Skeletal muscle satellite cell (primary cell): ENCODE data around the gene LPP.

Experiments used
- H3K27me3 ChIP-seq: 2 replicates; pipeline ENCODE4 v1.7.0; 2013; ENCODE audit warnings: low read length; ENCODE audit not compliant: control insufficient read depth, insufficient read depth
- H3K36me3 ChIP-seq: 2 replicates; pipeline ENCODE4 v1.7.0; 2013; ENCODE audit warnings: mild to moderate bottlenecking, control low read depth, low read length; ENCODE audit not compliant: insufficient read depth
- H3K4me1 ChIP-seq: 2 replicates; pipeline ENCODE4 v1.7.0; 2013; ENCODE audit warnings: low read length; ENCODE audit not compliant: control insufficient read depth, insufficient read depth
- H3K4me2 ChIP-seq: 2 replicates; pipeline ENCODE4 v1.7.0; 2013; ENCODE audit warnings: mild to moderate bottlenecking, low read length
- H3K4me3 ChIP-seq: 2 replicates; pipeline ENCODE4 v1.7.0; 2013; ENCODE audit warnings: low read length
- H3K9ac ChIP-seq: 2 replicates; pipeline ENCODE4 v1.7.0; 2013; ENCODE audit warnings: mild to moderate bottlenecking, low read depth, low read length, moderate library complexity
- H3K9me3 ChIP-seq: replicated peaks from 2 replicates; pipeline ENCODE4 v1.7.0; 2013; ENCODE audit warnings: mild to moderate bottlenecking, control low read depth, low read length

LPP gene

DNA sequence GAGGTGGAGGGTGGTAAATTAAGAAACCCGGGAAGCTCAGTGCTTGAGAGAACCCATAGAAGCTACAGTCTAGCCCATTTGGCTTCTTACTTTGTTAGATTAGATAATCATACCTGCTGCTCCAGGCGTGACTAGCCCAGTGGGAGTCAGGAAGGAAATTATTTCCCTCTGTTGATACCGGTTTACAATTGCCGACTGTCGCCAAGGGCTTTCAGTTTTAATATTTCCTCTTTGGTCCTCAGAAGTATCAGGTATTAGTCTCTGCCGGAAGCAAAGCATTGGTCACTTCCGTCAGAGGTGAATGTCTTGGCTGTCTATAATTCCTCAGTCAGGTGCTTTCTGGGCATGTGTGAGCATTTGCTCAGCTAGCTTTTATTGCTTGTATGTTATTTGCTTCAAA lies 75.2 kb downstream of the LPP start:
- Histone ChIP-seq H3K36me3 (no peaks in the 10 kb centered on the region), H3K9me3 (no peaks in the 10 kb centered on the region), H3K27me3 (no peaks in the 10 kb centered on the region), H3K4me2 (no peak overlapping the region), H3K9ac (no peak overlapping the region), H3K4me1 (peaks cover 27% of the 10 kb centered on the region), H3K4me3 (no peak overlapping the region)

DNA sequence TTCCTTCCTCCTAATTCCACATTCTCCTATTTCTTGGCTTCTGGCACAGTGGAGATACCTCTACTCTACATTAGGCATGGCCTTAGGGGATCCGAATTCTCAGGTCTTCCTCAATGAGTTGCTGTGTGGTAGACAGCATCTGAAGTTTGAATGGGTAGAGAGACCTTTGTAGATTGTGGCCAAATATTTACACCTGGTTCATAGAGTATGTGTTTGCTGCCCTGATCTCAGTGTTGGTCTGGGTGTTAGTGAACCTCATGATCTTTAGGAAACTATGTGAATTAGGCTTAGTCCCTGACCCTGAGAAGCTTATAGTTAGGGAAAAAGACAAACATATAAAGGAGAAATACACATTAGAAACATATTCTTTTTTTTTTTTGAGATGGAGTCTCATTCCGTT lies 75.8 kb downstream of the LPP start:
- H3K4me3 ChIP-seq: no peak overlapping the region
- no peak overlapping the region for H3K9ac ChIP-seq
- H3K27me3 ChIP-seq: no peaks in the 10 kb centered on the region
- peaks cover 33% of the 10 kb centered on the region for H3K4me1 ChIP-seq
- H3K4me2 ChIP-seq: no peak overlapping the region
- H3K36me3 ChIP-seq: no peaks in the 10 kb centered on the region
- H3K9me3 ChIP-seq: no peaks in the 10 kb centered on the region

DNA sequence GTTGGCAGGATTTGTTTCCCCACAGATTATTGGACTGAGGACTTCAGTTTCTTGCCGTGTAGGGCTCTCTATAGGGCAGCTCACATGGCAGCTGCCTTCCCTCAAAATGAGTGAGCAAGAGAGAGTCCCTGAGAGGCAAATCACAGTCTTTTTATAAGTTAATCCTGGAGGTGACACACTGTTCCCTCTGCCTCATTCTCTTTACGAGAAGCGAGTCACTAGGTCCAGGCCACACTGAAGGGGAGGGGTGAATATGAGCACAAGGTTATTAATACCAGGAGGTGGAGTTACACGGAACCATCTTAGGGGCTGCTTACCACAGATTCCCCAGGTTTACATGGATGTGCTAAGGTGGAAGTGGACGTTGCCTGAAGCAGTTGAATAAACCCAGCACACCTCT lies 77.0 kb downstream of the LPP start:
- H3K4me2 ChIP-seq: no peak overlapping the region
- peaks cover 34% of the 10 kb centered on the region for H3K4me1 ChIP-seq
- H3K4me3 ChIP-seq: no peak overlapping the region
- H3K27me3 ChIP-seq: no peaks in the 10 kb centered on the region
- peak overlapping the region; percentile 57 for H3K9ac ChIP-seq
- H3K9me3 ChIP-seq: no peaks in the 10 kb centered on the region
- no peaks in the 10 kb centered on the region for H3K36me3 ChIP-seq

DNA sequence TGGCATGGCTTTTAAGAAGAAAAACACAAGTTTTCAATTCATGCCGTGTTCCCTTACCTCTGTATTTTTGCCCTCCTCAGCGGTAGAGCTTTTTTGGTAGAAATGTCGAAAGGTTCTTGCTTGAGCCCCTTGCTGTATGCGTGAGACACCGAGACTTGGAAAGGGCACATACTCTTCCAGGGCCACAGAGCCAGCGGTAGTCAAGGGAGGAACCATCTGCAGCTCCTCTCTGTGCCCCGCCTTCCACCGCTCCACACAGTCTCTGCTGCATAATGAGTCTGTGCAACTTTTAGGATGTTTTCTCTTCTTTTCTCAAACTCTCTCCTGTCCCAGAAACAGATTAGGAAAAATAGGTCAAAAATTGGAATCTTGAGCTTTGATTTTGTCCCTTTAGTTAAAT lies 77.5 kb downstream of the LPP start:
- Histone ChIP-seq H3K4me1 (peaks cover 34% of the 10 kb centered on the region), H3K9me3 (no peaks in the 10 kb centered on the region), H3K4me2 (no peak overlapping the region), H3K9ac (no peak overlapping the region), H3K4me3 (no peak overlapping the region), H3K36me3 (no peaks in the 10 kb centered on the region), H3K27me3 (no peaks in the 10 kb centered on the region)

DNA sequence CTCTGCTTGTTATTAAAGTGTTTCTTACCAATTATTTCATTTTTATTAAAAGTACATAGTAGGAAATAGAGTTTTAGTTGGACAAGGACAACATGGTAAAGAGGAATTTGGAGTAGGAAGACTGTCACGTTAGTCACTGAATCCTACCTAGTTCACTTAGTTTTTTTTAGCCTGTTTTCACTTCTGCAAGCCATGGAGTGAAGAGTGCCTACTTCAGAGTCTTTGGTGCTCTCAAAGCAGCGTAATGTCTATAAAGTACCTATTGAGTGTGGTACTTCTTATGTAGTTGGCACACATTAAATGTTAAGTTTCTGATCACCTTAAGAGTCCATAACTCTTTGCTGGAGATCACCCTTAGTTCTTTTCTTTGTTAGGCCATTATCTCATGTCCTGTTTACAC lies 78.7 kb downstream of the LPP start:
- H3K9me3 ChIP-seq: no peaks in the 10 kb centered on the region
- no peak overlapping the region for H3K4me2 ChIP-seq
- H3K36me3 ChIP-seq: no peaks in the 10 kb centered on the region
- no peaks in the 10 kb centered on the region for H3K27me3 ChIP-seq
- no peak overlapping the region for H3K4me3 ChIP-seq
- H3K4me1 ChIP-seq: peaks cover 34% of the 10 kb centered on the region
- H3K9ac ChIP-seq: no peak overlapping the region

DNA sequence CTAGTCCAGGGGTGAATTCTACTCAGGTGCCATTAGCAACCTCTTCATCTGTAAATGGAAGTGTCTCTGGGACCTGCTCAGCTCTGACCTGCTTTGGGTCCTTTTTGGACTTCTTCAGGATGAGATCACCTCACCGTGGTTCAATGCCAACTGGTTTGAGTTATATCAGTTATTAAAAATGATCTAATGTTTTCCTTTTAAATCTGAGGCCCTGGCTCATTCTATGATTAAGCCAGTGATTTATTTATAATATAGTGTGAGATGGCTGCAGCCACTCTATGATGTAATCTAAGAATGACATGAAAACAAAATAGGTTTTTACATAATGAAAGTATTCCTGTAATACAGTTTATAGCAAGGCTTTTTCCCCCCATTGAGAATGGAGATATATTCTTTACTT lies 79.4 kb downstream of the LPP start:
- Histone ChIP-seq H3K9me3 (no peaks in the 10 kb centered on the region), H3K27me3 (no peaks in the 10 kb centered on the region), H3K9ac (peak overlapping the region; percentile 34), H3K4me1 (peaks cover 34% of the 10 kb centered on the region), H3K4me2 (peak overlapping the region; percentile 50), H3K36me3 (no peaks in the 10 kb centered on the region), H3K4me3 (no peak overlapping the region)

DNA sequence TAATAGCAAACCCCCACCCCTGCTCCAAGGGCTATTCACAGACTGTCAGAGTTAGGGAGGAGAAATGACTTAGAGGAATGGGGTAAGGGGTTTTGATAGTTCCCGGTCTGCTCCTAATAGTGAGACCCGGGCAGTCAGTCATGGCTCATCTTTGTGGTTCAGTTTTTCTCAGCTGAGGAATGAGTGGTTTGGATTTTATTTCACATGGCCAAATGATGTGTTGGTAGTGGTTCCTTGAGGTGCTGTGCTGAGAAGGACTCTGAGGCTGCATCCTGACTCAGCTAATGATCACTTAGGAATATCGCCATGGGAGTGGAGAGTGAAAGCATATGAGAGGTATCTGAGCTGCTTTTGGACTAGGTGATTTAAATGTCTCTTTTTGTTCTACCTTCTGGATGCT lies 80.2 kb downstream of the LPP start:
- Histone ChIP-seq H3K4me3 (no peak overlapping the region), H3K36me3 (no peaks in the 10 kb centered on the region), H3K4me2 (peak overlapping the region; percentile 50), H3K27me3 (no peaks in the 10 kb centered on the region), H3K9ac (peak overlapping the region; percentile 34), H3K4me1 (peaks cover 34% of the 10 kb centered on the region), H3K9me3 (no peaks in the 10 kb centered on the region)

DNA sequence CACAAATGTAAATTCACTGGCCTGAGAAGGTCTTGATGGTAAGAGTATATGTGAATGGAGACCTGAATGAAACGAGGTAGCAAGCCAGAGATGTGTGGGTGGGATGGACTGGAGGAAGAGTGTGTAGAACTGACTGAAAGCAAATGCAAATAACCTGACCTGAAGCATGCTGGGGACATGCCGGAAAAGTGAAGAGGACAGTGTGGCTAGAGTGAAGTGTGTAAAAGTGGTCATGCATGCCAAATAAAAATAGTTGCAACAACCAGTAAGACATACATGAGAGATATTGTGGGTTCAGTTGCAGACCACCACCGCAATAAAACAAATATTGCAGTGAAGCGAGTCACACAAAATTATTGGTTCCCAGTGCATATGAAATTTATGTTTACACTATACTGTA lies 82.3 kb downstream of the LPP start:
- Histone ChIP-seq H3K4me1 (peaks cover 36% of the 10 kb centered on the region), H3K4me2 (no peak overlapping the region), H3K27me3 (no peaks in the 10 kb centered on the region), H3K9me3 (no peaks in the 10 kb centered on the region), H3K4me3 (no peak overlapping the region), H3K36me3 (no peaks in the 10 kb centered on the region), H3K9ac (no peak overlapping the region)

DNA sequence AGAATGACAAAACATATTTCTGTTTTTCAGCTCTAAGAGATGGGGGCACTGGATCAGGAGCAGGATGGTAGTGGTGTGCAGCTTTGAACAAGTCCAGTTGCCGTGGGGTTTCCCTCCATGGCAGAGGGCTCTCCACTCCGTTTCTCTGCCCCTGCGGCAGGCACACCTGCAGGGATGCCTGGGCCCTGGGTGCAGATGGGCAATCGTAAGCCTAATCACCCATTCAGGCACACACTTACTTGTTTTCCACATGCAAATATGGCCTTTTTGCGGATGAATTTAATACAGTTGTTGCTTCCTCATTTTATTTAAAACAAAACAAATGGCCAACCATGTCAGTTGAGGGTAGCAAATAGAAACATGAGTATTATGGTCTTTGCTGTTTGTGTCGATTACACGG lies 85.1 kb downstream of the LPP start:
- Histone ChIP-seq H3K27me3 (no peaks in the 10 kb centered on the region), H3K4me3 (no peak overlapping the region), H3K4me1 (peaks cover 41% of the 10 kb centered on the region), H3K9ac (no peak overlapping the region), H3K9me3 (no peaks in the 10 kb centered on the region), H3K4me2 (no peak overlapping the region), H3K36me3 (no peaks in the 10 kb centered on the region)

DNA sequence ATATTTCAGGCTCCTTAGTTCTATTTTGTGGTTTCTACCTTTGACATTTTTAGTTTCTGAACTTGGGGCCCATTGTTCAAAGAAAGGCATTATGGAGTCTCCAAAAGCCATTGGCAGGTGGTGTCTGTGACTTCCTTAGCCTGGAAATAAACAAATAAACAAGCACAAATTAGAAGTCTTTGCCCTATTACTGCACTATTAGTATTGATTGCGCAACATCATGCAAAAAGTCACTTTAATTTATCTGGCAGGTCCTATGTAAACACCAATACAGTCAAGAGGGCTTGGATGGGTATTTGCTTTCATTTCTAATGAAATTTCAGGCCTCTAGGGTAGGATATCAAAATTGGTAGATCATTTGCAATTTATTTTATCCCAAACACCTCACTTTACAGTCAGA lies 85.6 kb downstream of the LPP start:
- Histone ChIP-seq H3K9me3 (no peaks in the 10 kb centered on the region), H3K36me3 (no peaks in the 10 kb centered on the region), H3K9ac (no peak overlapping the region), H3K27me3 (no peaks in the 10 kb centered on the region), H3K4me2 (no peak overlapping the region), H3K4me3 (no peak overlapping the region), H3K4me1 (peaks cover 41% of the 10 kb centered on the region)

DNA sequence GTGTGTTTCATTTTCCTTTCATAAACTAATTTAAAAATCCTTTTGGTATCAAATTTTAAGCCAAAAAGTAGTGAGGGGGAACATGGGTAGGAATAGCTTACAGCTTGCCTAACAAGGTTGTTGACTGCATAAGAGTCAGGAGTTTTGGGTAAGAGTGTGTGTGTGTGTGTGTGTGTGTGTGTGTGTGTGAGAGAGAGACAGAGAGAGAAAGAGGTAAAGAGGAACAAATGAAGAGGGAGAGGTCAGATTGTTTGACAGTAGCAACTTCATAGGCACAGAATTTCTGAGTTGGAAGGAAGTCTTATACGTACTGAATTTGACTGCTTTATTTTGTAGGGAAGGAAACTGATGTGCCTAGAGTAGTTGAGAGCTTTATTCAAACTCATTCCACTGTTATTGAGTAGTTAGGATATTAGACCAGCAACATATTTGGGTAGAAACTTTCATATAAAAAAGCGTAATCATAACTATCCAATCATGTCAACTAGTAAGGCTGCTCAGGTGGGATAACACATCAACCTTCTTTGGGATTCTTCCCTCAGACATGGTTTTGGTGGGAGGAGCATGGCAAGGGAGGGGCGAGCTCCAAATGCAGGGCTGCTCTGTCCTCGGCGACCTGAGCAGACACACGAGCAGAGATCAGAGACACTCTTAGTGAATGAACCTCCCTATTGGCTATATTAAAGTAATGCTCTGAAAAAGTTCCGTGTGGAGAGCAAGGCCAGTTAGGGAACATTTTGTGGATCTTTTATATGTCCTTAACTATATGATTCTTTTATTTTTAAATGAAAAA lies 86.4 kb downstream of the LPP start:
- H3K27me3 ChIP-seq: no peaks in the 10 kb centered on the region
- no peaks in the 10 kb centered on the region for H3K36me3 ChIP-seq
- H3K9me3 ChIP-seq: no peaks in the 10 kb centered on the region
- H3K4me2 ChIP-seq: no peak overlapping the region
- H3K4me1 ChIP-seq: peaks cover 44% of the 10 kb centered on the region
- H3K9ac ChIP-seq: no peak overlapping the region
- H3K4me3 ChIP-seq: no peak overlapping the region

DNA sequence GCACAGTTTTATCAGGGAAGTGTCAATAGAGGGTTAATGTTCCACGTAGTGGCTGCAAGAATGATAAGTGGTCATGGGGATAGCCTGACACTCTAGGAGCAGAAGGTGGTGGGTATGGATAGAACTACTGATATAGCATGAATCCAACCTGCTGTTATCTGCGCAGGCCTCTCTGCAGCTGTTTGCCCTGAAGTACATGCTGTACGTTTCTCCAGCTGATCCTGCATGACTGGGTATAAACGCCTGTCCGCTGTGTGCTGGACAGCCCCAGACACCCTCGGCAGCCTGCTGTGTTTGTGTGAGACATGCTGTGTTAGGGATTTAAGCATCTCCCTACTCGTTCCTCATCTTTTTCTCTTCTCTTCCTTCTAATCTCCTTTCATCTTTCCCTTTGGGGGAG lies 87.1 kb downstream of the LPP start:
- Histone ChIP-seq H3K4me2 (peak overlapping the region; percentile 27), H3K4me3 (no peak overlapping the region), H3K9ac (peak overlapping the region; percentile 28), H3K36me3 (no peaks in the 10 kb centered on the region), H3K27me3 (no peaks in the 10 kb centered on the region), H3K9me3 (no peaks in the 10 kb centered on the region), H3K4me1 (peaks cover 47% of the 10 kb centered on the region)
